Activated T-helper 2 cell treated with anti-CD3 and anti-CD28 coated beads, Interferon-gamma antibody, Interleukin-2, Interleukin-4, amounts not matched to agents 10 μg/mL and 5 μg/mL and 100 μg/mL, durations not matched to agents 14 hours and 24 hours and 36 hours (primary cell): ENCODE measurements around the gene STK32C. TPM values are rescaled to one million over a fixed set of nuclear protein-coding genes. Genes with fewer than 3 reads are reported as not detected.

Experiments used
- DNase-seq: peaks from one replicate; pipeline ENCODE4 v3.0.0; 2021; ENCODE audit warnings: low spot score
- H3K27ac Mint-ChIP-seq: one replicate; pipeline ENCODE4 v1.8.0; 2021; ENCODE audit warnings: mixed read lengths
- H3K27me3 Mint-ChIP-seq: one replicate; pipeline ENCODE4 v1.8.0; 2021; ENCODE audit warnings: low read depth, mixed read lengths
- H3K36me3 Mint-ChIP-seq: one replicate; pipeline ENCODE4 v1.8.0; 2021; ENCODE audit warnings: low read depth, mixed read lengths
- H3K4me1 Mint-ChIP-seq: one replicate; pipeline ENCODE4 v1.8.0; 2021; ENCODE audit warnings: low read depth, mixed read lengths
- H3K4me3 Mint-ChIP-seq: one replicate; pipeline ENCODE4 v1.8.0; 2021; ENCODE audit warnings: low read depth, mild to moderate bottlenecking, moderate library complexity, mixed read lengths
- H3K9me3 Mint-ChIP-seq: one replicate; pipeline ENCODE4 v1.8.0; 2021; ENCODE audit warnings: mixed read lengths
- intact Hi-C: fragments of 100-400 bp; cut with micrococcal nuclease; formaldehyde crosslinking; loops from one replicate; pipeline ENCODE4 v1.15.1; 2023
- total RNA-seq: library from RNA; stranded (reverse); gene quantifications from 2 replicates; pipeline ENCODE4 v1.2.3, GENCODE V29; 2022

The STK32C gene
- total RNA-seq, 1 donor from 2014 or later, result 17.3 TPM

DNA sequence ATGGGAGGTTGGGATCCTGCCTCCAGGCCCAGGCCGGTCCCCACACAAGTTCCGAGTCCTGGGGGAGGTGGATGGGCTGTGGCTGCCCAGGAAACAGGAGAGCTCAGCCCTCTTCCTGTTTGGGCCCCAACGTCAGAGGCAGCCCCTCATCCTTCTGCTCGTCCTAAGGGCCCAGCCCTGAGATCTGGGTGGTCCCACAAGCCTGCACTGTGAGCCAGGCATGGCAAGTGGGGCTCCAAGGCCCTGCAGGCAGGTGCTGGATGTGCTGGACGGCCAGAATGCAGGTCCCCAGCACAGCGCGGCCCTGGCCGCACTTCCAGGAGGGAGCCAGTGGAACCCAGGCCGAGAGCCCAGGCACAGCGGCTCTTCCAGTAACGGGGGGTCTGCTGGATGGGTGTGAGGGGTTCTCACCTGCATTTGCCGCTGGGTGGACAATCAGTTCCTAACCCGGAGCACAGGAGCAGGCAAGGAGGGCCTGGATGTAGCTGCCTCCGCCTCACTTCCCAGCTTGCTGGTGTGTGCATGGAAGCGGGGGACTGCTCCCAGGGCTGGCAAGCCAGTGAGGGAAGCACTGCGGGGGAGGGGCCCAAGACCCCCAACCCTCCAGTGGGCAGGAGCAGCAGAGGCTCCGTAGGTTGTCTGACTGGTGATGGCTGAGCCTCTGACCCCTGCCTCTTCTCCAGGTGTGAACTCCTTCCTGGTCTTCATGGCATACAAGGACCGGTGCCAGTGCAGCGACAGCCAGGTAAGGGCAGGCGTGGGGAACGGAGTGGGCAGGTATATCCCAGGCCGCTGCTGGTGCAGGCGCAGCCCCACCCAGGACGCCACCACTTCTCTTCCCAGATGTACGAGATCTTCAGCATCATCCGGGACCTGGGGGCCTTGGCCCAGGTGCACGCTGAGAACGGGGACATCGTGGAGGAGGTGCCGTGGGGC is 111.3 kb downstream of the STK32C start:
- no peaks in the 10 kb centered on the region for H3K4me1 Mint-ChIP-seq
- intact Hi-C loops, result no loop called here
- H3K4me3 Mint-ChIP-seq, result no peak overlapping the region
- H3K9me3 Mint-ChIP-seq, result no peaks in the 10 kb centered on the region
- H3K36me3 Mint-ChIP-seq, result no peaks in the 10 kb centered on the region
- H3K27me3 Mint-ChIP-seq, result no peaks in the 10 kb centered on the region
- no peak for DNase-seq
- no peak overlapping the region for H3K27ac Mint-ChIP-seq

DNA sequence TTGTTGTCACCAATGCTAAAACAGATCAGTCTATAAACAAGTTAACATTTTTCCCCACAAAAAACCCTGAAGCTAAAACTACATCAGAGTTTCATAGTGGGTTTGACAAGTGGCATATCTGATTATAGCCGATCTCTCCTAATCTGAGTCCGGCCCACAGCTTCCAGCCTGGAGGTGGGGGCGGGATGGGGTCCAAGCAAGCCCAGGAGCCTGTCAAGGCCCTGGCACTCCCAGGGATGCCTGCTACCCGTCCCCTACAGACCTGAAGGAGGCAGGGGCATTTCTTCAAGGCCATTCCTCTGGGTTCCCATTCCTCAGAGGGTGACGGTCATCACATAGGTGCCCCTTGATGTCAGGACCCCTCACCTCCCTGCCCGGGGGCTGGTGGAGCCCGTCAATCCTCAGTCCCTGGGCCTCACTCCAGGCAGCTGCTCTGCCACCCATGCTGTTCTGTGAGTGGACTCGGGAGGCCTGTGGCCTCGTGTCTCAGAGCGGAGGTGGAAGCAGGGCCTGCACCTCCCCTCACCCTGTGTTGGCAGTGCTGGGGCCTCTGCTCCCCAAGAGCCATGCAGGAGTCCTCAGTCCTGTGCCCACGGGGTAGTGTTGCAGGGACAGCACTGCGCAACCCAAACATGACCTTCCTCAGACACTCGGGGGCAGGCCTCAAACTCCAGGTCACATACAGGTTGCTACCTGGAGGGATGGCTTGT is 112.2 kb downstream of the STK32C start:
- Mint-ChIP-seq H3K27me3 (no peaks in the 10 kb centered on the region), H3K4me3 (no peak overlapping the region), H3K4me1 (no peaks in the 10 kb centered on the region), H3K27ac (no peak overlapping the region), H3K36me3 (peaks cover 4% of the 10 kb centered on the region), H3K9me3 (no peaks in the 10 kb centered on the region)
- no peak for DNase-seq
- intact Hi-C loops, result no loop called here

- Mint-ChIP-seq H3K27ac (no peak overlapping the region), H3K4me1 (no peaks in the 10 kb centered on the region), H3K27me3 (no peaks in the 10 kb centered on the region), H3K4me3 (no peak overlapping the region), H3K36me3 (peaks cover 5% of the 10 kb centered on the region), H3K9me3 (no peaks in the 10 kb centered on the region)
- DNase-seq, result no peak
- intact Hi-C loops, result no loop called here
These were observed 113.0 kb downstream of the STK32C start for GRCh38 chr10:132194726-132195125.

GRCh38 chr10:132193907-132194552 is 113.7 kb downstream of the STK32C start:
- H3K27me3 Mint-ChIP-seq, result peaks cover 5% of the 10 kb centered on the region
- H3K36me3 Mint-ChIP-seq, result peaks cover 5% of the 10 kb centered on the region
- no peak overlapping the region for H3K4me3 Mint-ChIP-seq
- intact Hi-C loops, result no loop called here
- H3K4me1 Mint-ChIP-seq, result no peaks in the 10 kb centered on the region
- no peaks in the 10 kb centered on the region for H3K9me3 Mint-ChIP-seq
- H3K27ac Mint-ChIP-seq, result no peak overlapping the region
- peak; percentile 26 for DNase-seq

GRCh38 chr10:132192991-132193665 is 114.6 kb downstream of the STK32C start:
- H3K4me3 Mint-ChIP-seq, result no peak overlapping the region
- H3K27ac Mint-ChIP-seq, result no peak overlapping the region
- intact Hi-C loops, result no loop called here
- peaks cover 5% of the 10 kb centered on the region for H3K36me3 Mint-ChIP-seq
- no peaks in the 10 kb centered on the region for H3K4me1 Mint-ChIP-seq
- H3K9me3 Mint-ChIP-seq, result no peaks in the 10 kb centered on the region
- H3K27me3 Mint-ChIP-seq, result peaks cover 14% of the 10 kb centered on the region
- no peak for DNase-seq

DNA sequence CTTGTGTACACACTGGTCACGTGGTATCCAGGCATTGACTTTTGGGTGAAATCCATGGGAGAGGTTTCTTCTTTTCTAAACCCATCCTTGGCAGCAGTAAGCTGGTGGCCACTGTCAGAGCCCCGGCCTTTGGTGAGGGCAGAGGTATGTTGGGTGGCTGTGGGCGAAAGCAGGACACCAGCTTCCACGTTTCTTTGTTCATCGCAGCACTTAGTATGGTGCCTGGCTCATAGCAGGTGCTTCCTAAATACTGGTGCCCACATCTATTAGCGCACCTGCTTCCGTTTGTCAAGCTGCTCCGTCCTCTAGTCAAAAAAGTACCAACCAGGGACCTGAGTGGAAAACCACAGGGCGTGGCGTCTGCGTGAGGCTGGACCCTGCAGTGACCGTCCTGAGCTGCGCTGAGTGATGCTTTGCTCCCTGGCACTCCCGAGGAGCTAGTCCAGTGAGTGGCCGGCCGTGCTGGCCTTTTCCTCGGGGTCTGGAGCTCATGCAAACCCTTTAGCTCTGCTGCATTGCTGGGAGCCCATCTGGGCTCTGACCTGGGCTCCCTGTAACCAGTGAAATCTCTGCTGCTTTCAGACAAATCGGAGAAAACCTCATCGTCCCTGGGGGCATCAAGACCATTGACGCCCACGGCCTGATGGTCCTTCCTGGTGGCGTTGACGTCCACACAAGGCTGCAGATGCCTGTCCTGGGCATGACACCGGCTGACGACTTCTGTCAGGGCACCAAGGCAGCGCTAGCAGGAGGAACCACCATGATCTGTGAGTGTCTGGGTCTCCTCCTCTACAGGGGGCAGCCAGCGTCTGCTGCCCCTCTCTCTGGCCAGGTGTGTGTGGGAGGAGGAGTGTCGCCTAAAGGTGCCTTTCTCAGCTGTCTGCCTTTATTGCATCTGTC is 115.4 kb downstream of the STK32C start:
- H3K9me3 Mint-ChIP-seq, result no peaks in the 10 kb centered on the region
- no peak overlapping the region for H3K27ac Mint-ChIP-seq
- no peak for DNase-seq
- peaks cover 17% of the 10 kb centered on the region for H3K27me3 Mint-ChIP-seq
- H3K36me3 Mint-ChIP-seq, result peaks cover 5% of the 10 kb centered on the region
- no peak overlapping the region for H3K4me3 Mint-ChIP-seq
- intact Hi-C loops, result no loop called here
- no peaks in the 10 kb centered on the region for H3K4me1 Mint-ChIP-seq

- no peaks in the 10 kb centered on the region for H3K9me3 Mint-ChIP-seq
These were observed 117.8 kb downstream of the STK32C start for GRCh38 chr10:132189810-132190422.

DNA sequence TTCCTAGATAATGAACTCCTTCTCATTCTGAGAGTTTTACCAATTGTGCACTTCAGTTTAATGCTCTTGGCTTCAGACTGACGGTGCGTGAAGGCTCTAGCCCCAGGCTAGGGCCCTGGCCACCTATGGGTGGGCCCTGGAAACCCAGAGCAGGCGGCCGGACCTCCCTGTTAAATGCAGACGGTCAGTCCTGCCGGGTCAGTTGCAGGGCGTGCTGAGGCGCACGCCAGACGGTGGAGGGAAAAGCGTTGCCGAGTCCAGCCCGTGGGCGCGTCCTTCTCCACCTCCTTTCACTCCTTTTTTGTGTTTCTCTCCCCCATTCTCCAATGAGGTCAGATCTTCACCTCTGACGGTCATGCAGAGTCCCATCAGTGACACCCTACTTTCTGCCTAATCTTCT is 118.7 kb downstream of the STK32C start:
- H3K4me3 Mint-ChIP-seq, result no peak overlapping the region
- intact Hi-C loops, result no loop called here
- DNase-seq, result no peak
- H3K27ac Mint-ChIP-seq, result no peak overlapping the region
- H3K27me3 Mint-ChIP-seq, result peaks cover 26% of the 10 kb centered on the region
- peaks cover 5% of the 10 kb centered on the region for H3K36me3 Mint-ChIP-seq
- H3K9me3 Mint-ChIP-seq, result no peaks in the 10 kb centered on the region
- H3K4me1 Mint-ChIP-seq, result no peaks in the 10 kb centered on the region

More at GRCh38 chr10:132189810-132190422, 117.8 kb downstream of the STK32C start:
- Mint-ChIP-seq H3K4me1 (no peaks in the 10 kb centered on the region), H3K27ac (no peak overlapping the region), H3K36me3 (peaks cover 5% of the 10 kb centered on the region), H3K27me3 (peaks cover 21% of the 10 kb centered on the region), H3K4me3 (no peak overlapping the region)
- DNase-seq, result no peak
- intact Hi-C loops, result no loop called here

DNA sequence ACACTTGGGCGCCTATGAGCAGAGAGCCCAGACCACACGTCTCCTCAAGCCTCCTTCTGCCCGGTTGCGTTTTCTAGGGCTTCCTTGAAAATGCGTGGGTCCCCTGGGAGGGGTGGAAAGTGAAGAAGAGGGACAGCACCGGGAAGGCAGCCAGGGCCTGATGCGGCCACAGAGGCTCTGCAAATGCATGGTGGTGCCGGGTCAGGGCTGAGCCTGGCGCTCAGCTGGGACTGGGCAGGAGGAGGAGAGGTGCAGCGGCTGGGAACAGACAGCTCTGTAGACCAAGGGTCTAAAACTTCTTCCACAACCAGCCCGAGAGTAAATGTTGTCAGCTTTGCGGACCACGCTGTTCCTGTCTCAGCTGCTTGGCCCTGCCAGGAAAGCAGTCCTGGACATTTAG is 119.4 kb downstream of the STK32C start:
- H3K4me3 Mint-ChIP-seq, result peak overlapping the region; percentile 47
- DNase-seq, result no peak
- intact Hi-C loops, result no loop called here
- H3K36me3 Mint-ChIP-seq, result peaks cover 5% of the 10 kb centered on the region
- H3K9me3 Mint-ChIP-seq, result no peaks in the 10 kb centered on the region
- H3K27me3 Mint-ChIP-seq, result peaks cover 31% of the 10 kb centered on the region
- H3K27ac Mint-ChIP-seq, result no peak overlapping the region
- no peaks in the 10 kb centered on the region for H3K4me1 Mint-ChIP-seq

DNA sequence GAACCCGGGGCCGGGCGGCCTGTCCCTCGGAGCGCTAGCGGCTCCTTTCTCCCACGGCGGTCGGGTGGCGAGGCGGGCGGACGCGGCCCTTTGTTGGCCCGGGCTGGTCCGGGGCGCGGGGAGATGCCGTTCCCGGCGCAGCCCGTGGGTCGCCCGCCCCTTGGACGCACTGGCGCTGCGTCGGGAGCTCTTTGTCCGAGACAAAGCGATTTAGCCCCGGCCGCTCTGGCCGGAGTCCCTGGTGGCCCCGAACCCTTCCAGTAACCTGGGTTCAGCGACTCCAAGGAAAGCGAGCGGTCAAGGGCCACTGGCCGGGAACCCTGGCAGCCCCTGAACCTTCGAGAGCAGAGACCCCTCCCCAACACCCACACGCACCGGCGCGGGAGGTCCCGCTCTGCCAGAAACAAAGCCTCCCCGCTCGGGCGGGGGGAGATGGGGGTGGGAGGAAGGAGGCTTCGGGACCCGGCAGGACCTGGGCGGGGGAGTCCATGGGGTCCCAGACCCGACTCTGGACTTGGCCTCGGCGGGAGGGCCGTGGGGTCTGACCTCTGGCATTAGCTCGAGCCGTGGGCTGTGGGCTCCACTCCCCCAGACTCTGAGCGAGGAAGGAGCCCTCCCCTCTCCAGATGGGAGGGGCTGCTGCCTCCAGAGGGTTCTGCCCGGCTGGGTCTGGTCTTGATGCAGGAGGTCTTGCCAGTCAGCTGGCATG is 120.2 kb downstream of the STK32C start:
- Mint-ChIP-seq H3K4me3 (peak overlapping the region; percentile 47), H3K27ac (no peak overlapping the region), H3K36me3 (peaks cover 5% of the 10 kb centered on the region), H3K9me3 (no peaks in the 10 kb centered on the region), H3K4me1 (no peaks in the 10 kb centered on the region), H3K27me3 (peaks cover 36% of the 10 kb centered on the region)
- intact Hi-C loops, result loop anchor here (2.0 kb wide), 2 partner anchors 121 to 349 kb away; partner anchors contain the start of gene INPP5A
- no peak for DNase-seq
